HEK293 (cell line): ENCODE measurements around the gene ACAA1.

Source experiments
- FEZF1 ChIP-seq: fragments of 450-650 bp; formaldehyde crosslinking; IDR thresholded peaks from 2 replicates; pipeline ENCODE4 v1.5.1; 2016; ENCODE audit warnings: missing biosample characterization, missing genetic modification characterization
- GLIS1 ChIP-seq: fragments of 450-650 bp; formaldehyde crosslinking; IDR thresholded peaks from 2 replicates; pipeline ENCODE4 v1.5.1; 2016; ENCODE audit warnings: missing biosample characterization, missing genetic modification characterization
- HOXD13 ChIP-seq: sonication (generic); formaldehyde crosslinking; IDR thresholded peaks from 2 replicates; pipeline ENCODE4 v1.8.0; 2022; ENCODE audit warnings: missing genetic modification reagents, borderline replicate concordance
- KLF1 ChIP-seq: fragments of 450-650 bp; formaldehyde crosslinking; IDR thresholded peaks from 2 replicates; pipeline ENCODE4 v1.5.1; 2016; ENCODE audit warnings: missing biosample characterization, missing genetic modification characterization
- KLF9 ChIP-seq: fragments of 450-650 bp; formaldehyde crosslinking; IDR thresholded peaks from 2 replicates; pipeline ENCODE4 v1.5.1; 2016; ENCODE audit warnings: missing biosample characterization, missing genetic modification characterization, low read depth
- MEIS1 ChIP-seq: sonication (generic); formaldehyde crosslinking; IDR thresholded peaks from 2 replicates; pipeline ENCODE4 v1.8.1; 2022; ENCODE audit warnings: missing genetic modification reagents, mild to moderate bottlenecking, borderline replicate concordance
- ZBTB1 ChIP-seq: fragments of 450-650 bp; formaldehyde crosslinking; IDR thresholded peaks from 2 replicates; pipeline ENCODE4 v1.5.1; 2016; ENCODE audit warnings: missing biosample characterization, missing genetic modification characterization
- ZBTB8A ChIP-seq: fragments of 450-650 bp; formaldehyde crosslinking; IDR thresholded peaks from 2 replicates; pipeline ENCODE4 v1.5.1; 2016; ENCODE audit warnings: missing biosample characterization, missing genetic modification characterization
- ZFP69B ChIP-seq: fragments of 450-650 bp; formaldehyde crosslinking; IDR thresholded peaks from 2 replicates; pipeline ENCODE4 v1.5.1; 2016; ENCODE audit warnings: missing biosample characterization, missing genetic modification characterization
- ZNF10 ChIP-seq: fragments of 450-650 bp; formaldehyde crosslinking; IDR thresholded peaks from 2 replicates; pipeline ENCODE4 v1.5.1; 2017; ENCODE audit warnings: missing biosample characterization, missing genetic modification characterization
- ZNF2 ChIP-seq: fragments of 450-650 bp; formaldehyde crosslinking; IDR thresholded peaks from 2 replicates; pipeline ENCODE4 v1.5.1; 2016; ENCODE audit warnings: missing biosample characterization, missing genetic modification characterization
- ZNF24 ChIP-seq: fragments of 450-650 bp; formaldehyde crosslinking; IDR thresholded peaks from 2 replicates; pipeline ENCODE4 v1.5.1; 2016; ENCODE audit warnings: missing biosample characterization, missing genetic modification characterization
- ZNF366 ChIP-seq: fragments of 450-650 bp; formaldehyde crosslinking; conservative IDR thresholded peaks from 2 replicates; pipeline ENCODE4 v1.5.1; 2016; ENCODE audit warnings: missing biosample characterization, missing genetic modification characterization
- ZNF37A ChIP-seq: fragments of 450-650 bp; IDR thresholded peaks from 2 replicates; pipeline ENCODE4 v1.5.1; 2018; ENCODE audit warnings: missing biosample characterization, missing genetic modification characterization
- ZNF423 ChIP-seq: fragments of 450-650 bp; formaldehyde crosslinking; IDR thresholded peaks from 2 replicates; pipeline ENCODE4 v1.5.1; 2016; ENCODE audit warnings: missing biosample characterization, missing genetic modification characterization
- ZNF501 ChIP-seq: fragments of 450-650 bp; formaldehyde crosslinking; IDR thresholded peaks from 2 replicates; pipeline ENCODE4 v1.5.1; 2016; ENCODE audit warnings: missing biosample characterization, missing genetic modification characterization
- ZNF514 ChIP-seq: fragments of 450-650 bp; formaldehyde crosslinking; IDR thresholded peaks from 2 replicates; pipeline ENCODE4 v1.5.1; 2016; ENCODE audit warnings: missing biosample characterization, missing genetic modification characterization
- ZNF596 ChIP-seq: fragments of 450-650 bp; IDR thresholded peaks from 2 replicates; pipeline ENCODE4 v1.5.0; 2018; ENCODE audit warnings: missing biosample characterization, mild to moderate bottlenecking, missing genetic modification characterization, moderate library complexity
- ZNF610 ChIP-seq: fragments of 450-650 bp; formaldehyde crosslinking; IDR thresholded peaks from 2 replicates; pipeline ENCODE4 v1.5.1; 2016; ENCODE audit warnings: missing biosample characterization, missing genetic modification characterization, borderline replicate concordance
- ZNF626 ChIP-seq: fragments of 450-650 bp; sonication (Bioruptor Pico); formaldehyde crosslinking; IDR thresholded peaks from 2 replicates; pipeline ENCODE4 v1.5.1; 2018; ENCODE audit warnings: missing biosample characterization, missing genetic modification characterization, inconsistent platforms
- ZNF639 ChIP-seq: fragments of 450-650 bp; formaldehyde crosslinking; IDR thresholded peaks from 2 replicates; pipeline ENCODE4 v1.5.1; 2016; ENCODE audit warnings: missing biosample characterization, missing genetic modification characterization
- ZNF660 ChIP-seq: fragments of 450-650 bp; IDR thresholded peaks from 2 replicates; pipeline ENCODE4 v1.5.1; 2018; ENCODE audit warnings: missing biosample characterization, mild to moderate bottlenecking, missing genetic modification characterization
- ZNF692 ChIP-seq: fragments of 450-650 bp; formaldehyde crosslinking; IDR thresholded peaks from 2 replicates; pipeline ENCODE4 v1.5.1; 2016; ENCODE audit warnings: missing biosample characterization, missing genetic modification characterization
- ZNF707 ChIP-seq: fragments of 450-650 bp; formaldehyde crosslinking; IDR thresholded peaks from 2 replicates; pipeline ENCODE4 v1.5.1; 2016; ENCODE audit warnings: missing biosample characterization, missing genetic modification characterization
- ZNF76 ChIP-seq: fragments of 450-650 bp; formaldehyde crosslinking; IDR thresholded peaks from 2 replicates; pipeline ENCODE4; 2016; ENCODE audit warnings: low read depth, missing biosample characterization, missing genetic modification characterization, borderline replicate concordance
- ZSCAN4 ChIP-seq: fragments of 450-650 bp; formaldehyde crosslinking; IDR thresholded peaks from 2 replicates; pipeline ENCODE4 v1.5.1; 2017; ENCODE audit warnings: missing biosample characterization, missing genetic modification characterization
- TF ChIP-seq, protein P1 (sequence below): fragments of 450-650 bp; formaldehyde crosslinking; IDR thresholded peaks from 2 replicates; pipeline ENCODE4 v1.5.1; 2017; ENCODE audit warnings: missing biosample characterization, mild to moderate bottlenecking, missing genetic modification characterization, moderate library complexity
- TF ChIP-seq, protein P2 (sequence below): fragments of 450-650 bp; formaldehyde crosslinking; IDR thresholded peaks from 2 replicates; pipeline ENCODE4 v1.5.0; 2017; ENCODE audit warnings: missing biosample characterization, missing genetic modification characterization, borderline replicate concordance
- TF ChIP-seq, protein P3 (sequence below): fragments of 450-650 bp; formaldehyde crosslinking; IDR thresholded peaks from 2 replicates; pipeline ENCODE4 v1.5.1; 2016; ENCODE audit warnings: missing biosample characterization, missing genetic modification characterization

ACAA1 gene

GRCh38 chr3:38164952-38165721 lies 28.2 kb upstream of the ACAA1 start, which contains the start of gene OXSR1 (continued):
- TF ChIP-seq ZNF37A = no peak
- peak; percentile 94 for TF ChIP-seq ZNF366 (tag by site-specific recombination)
- no peak for TF ChIP-seq ZNF660 (tag by site-specific recombination)
- TF ChIP-seq KLF9 = peak; percentile 98
- no peak for TF ChIP-seq ZSCAN4
- 0 out of 2 replicates have a peak, but pooled peaks have one; percentile 14 for TF ChIP-seq ZBTB1 (tag by site-specific recombination)
- TF ChIP-seq ZNF501 = peak; percentile 8; the same call in 1 of the 2 replicates
- TF ChIP-seq, protein P1, sequence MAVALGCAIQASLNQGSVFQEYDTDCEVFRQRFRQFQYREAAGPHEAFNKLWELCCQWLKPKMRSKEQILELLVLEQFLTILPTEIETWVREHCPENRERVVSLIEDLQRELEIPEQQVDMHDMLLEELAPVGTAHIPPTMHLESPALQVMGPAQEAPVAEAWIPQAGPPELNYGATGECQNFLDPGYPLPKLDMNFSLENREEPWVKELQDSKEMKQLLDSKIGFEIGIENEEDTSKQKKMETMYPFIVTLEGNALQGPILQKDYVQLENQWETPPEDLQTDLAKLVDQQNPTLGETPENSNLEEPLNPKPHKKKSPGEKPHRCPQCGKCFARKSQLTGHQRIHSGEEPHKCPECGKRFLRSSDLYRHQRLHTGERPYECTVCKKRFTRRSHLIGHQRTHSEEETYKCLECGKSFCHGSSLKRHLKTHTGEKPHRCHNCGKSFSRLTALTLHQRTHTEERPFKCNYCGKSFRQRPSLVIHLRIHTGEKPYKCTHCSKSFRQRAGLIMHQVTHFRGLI (tag by site-specific recombination) = no peak
- no peak for TF ChIP-seq ZNF707 (tag by site-specific recombination)
- TF ChIP-seq MEIS1 = no peak
- TF ChIP-seq ZBTB8A = peak; percentile 97
- TF ChIP-seq ZNF514 (tag by site-specific recombination) = no peak
- TF ChIP-seq, protein P2, sequence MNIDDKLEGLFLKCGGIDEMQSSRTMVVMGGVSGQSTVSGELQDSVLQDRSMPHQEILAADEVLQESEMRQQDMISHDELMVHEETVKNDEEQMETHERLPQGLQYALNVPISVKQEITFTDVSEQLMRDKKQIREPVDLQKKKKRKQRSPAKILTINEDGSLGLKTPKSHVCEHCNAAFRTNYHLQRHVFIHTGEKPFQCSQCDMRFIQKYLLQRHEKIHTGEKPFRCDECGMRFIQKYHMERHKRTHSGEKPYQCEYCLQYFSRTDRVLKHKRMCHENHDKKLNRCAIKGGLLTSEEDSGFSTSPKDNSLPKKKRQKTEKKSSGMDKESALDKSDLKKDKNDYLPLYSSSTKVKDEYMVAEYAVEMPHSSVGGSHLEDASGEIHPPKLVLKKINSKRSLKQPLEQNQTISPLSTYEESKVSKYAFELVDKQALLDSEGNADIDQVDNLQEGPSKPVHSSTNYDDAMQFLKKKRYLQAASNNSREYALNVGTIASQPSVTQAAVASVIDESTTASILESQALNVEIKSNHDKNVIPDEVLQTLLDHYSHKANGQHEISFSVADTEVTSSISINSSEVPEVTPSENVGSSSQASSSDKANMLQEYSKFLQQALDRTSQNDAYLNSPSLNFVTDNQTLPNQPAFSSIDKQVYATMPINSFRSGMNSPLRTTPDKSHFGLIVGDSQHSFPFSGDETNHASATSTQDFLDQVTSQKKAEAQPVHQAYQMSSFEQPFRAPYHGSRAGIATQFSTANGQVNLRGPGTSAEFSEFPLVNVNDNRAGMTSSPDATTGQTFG (tag by site-specific recombination) = no peak
- no peak for TF ChIP-seq ZNF596 (tag by site-specific recombination)
- TF ChIP-seq KLF1 = peak; percentile 87
- peak; percentile 76; the same call in 1 of the 2 replicates for TF ChIP-seq ZNF692
- TF ChIP-seq ZNF2 = peak; percentile 61; the same call in 1 of the 2 replicates
- peak; percentile 72 for TF ChIP-seq ZNF76 (tag by site-specific recombination)
- TF ChIP-seq HOXD13 (CRISPR knock-in tag) = no peak
- TF ChIP-seq ZNF10 (tag by site-specific recombination) = peak; percentile 87
- TF ChIP-seq ZNF626 (tag by site-specific recombination) = no peak
- TF ChIP-seq ZNF610 (tag by site-specific recombination) = peak; percentile 86; the same call in 1 of the 2 replicates
- 0 out of 2 replicates have a peak, but pooled peaks have one; percentile 48 for TF ChIP-seq ZFP69B (tag by site-specific recombination)
- peak; percentile 51; the same call in 1 of the 2 replicates for TF ChIP-seq FEZF1 (tag by site-specific recombination)
- TF ChIP-seq ZNF423 = peak; percentile 82; the same call in 1 of the 2 replicates
- TF ChIP-seq ZNF24 (tag by site-specific recombination) = peak; percentile 35; the same call in 1 of the 2 replicates
- TF ChIP-seq, protein P3, sequence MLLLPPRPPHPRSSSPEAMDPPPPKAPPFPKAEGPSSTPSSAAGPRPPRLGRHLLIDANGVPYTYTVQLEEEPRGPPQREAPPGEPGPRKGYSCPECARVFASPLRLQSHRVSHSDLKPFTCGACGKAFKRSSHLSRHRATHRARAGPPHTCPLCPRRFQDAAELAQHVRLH (tag by site-specific recombination) = peak; percentile 36; the same call in 1 of the 2 replicates
- peak; percentile 70; the same call in 1 of the 2 replicates for TF ChIP-seq ZNF639 (tag by site-specific recombination)
- no peak for TF ChIP-seq GLIS1
